Fibroblast of skin of abdomen (primary cell): ENCODE measurements around the gene LSAMP.
"Not testable (repeated sequence)": the region's sequence is repeated elsewhere in the genome, so short reads cannot be mapped to it uniquely, and the experiment has no call there.

Experiments used
- DNase-seq: peaks from one replicate; pipeline ENCODE4 v3.0.0-alpha.2; 2013

Gene LSAMP

GRCh38 chr3:116102037-116102436, 343.2 kb downstream of the LSAMP start:
- no peak for DNase-seq

DNA sequence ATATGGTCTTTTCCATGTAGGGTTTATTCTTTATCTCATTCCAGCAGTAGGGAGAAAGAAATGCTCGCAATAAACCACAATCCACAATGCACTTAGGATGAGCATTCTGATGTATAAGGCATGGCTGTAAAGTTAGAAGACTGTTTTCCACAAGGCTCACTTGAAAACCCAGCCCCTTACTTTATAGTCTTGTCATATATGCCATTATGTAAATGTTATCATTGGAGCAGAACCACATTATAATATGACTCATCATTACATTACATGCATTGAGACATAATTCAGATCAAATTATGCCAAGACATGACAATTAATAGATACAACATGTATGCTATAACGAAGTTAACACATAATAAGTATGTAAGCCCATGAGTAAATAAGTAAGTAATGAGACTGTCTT, 348.1 kb downstream of the LSAMP start:
- DNase-seq, result peak; percentile 38

GRCh38 chr3:116096631-116097030, 348.7 kb downstream of the LSAMP start:
- no peak for DNase-seq

- no peak for DNase-seq
These were observed 351.9 kb downstream of the LSAMP start for GRCh38 chr3:116093374-116093773.

- DNase-seq, result no peak
These were observed 357.9 kb downstream of the LSAMP start for GRCh38 chr3:116087426-116087825.

GRCh38 chr3:116084999-116085791, 360.1 kb downstream of the LSAMP start:
- DNase-seq, result peak; percentile 5

DNA sequence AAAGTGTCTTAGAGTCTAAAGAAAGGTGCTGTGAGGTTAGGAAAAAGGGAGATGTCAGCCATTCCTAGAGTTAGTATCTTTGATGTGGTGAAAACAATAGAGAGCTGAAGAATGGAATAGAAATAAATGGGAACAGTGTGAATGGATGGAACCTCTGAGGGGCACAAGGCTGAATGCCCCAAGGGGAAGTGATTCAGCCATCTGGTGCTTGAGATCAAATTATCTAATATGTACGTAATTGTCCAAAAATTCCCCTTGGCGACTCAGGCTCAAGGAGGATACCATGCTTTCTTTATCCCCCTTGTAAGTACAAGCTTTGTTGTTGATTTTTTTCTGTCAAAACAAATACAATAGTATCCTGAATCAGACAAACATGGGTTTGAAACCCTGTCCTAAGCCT, 361.6 kb downstream of the LSAMP start:
- no peak for DNase-seq

- DNase-seq, result no peak
These were observed 366.7 kb downstream of the LSAMP start for GRCh38 chr3:116078561-116078960.

DNA sequence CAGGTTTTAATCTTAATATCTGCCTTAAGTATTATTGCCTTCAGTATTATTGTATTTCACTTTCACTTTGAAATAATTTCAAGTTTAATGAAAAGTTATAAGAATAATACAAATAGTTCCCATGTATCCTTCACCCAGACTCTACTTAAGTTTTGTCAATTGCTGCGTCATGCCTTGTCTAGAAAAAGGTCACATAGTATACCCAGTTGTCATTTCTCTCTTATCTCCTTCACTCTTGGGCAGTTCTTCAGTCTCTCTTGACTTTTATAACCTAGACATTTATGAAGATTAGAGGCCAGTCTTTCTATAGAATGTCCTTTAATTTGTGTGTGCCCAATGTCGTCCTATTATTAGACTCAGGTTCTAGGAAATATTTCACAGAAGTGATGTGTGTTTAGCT, 367.7 kb downstream of the LSAMP start:
- DNase-seq, result no peak

- no peak for DNase-seq
These were observed 368.2 kb downstream of the LSAMP start for GRCh38 chr3:116077059-116077458.

DNA sequence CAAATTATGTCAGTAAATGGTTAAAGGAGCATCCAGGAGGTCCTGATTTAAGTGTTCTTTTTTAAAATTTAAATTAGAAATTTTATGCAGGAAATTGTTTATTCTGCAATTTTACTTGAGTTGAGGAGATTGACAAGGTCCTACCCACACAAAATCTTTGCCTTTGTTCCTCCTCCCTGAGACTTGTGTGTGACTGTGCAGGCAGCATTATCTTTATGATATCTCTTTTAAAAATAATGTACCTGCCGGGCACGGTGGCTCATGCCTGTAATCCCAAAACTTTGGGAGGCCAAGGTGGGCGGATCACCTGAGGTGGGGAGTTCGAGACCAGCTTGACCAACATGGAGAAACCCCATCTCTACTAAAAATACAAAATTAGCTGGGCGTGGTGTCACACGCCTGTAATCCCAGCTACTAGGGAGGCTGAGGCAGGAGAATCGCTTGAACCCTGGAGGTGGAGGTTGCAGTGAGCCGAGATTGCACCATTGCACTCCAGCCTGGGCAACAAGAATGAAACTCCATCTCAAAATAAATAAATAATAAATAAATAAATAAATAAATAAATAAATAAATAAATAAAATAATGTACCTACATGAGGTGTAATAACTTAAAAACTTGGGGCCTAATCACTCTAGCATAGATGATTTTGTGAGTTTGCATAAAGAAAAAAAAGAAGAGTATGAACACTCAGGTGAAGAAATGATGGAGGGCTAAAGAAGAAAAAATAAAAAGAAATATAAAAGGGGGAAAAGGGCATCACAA, 374.6 kb downstream of the LSAMP start:
- not testable (repeated sequence) for DNase-seq

- no peak for DNase-seq
These were observed 375.2 kb downstream of the LSAMP start for GRCh38 chr3:116070061-116070460.

DNA sequence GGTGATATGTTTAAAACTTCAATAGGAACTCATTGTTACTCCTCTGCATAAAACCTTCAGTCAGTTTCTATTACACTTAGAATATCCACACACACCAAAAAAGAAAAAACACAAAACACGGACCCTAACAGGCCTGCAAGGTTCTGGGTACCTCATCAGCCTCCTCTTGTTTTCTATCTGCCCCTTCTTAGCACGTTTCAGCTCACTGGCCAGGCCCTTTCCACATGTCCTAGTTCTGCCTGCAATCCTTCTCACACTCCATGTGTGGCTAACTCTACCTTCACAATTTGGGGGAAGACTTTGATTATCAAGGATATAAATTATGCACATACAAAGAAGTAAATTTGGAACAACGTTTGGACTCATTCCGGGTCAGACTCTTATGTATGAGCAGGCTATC, 376.3 kb downstream of the LSAMP start:
- no peak for DNase-seq

- DNase-seq, result no peak
These were observed 378.0 kb downstream of the LSAMP start for GRCh38 chr3:116067326-116067725.

- DNase-seq, result no peak
These were observed 379.8 kb downstream of the LSAMP start for GRCh38 chr3:116065501-116065900.

DNA sequence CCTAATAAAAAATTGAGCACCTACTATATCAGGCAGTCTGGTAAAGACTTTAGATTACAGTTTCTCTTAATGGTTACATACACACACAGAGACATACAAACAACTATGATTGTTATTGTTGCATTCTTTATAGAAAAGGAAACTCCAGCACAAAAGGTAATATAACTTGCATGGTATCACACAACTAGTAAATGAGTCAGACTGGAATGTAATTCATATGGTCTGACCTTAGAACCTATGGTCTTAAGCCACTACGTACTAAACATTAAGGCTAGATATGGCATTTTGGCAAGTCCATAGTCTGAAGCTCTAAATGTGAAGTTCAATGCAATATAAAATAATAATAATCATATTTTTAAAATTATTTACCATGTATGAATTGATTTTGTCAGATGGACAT, 380.6 kb downstream of the LSAMP start:
- DNase-seq, result no peak

DNA sequence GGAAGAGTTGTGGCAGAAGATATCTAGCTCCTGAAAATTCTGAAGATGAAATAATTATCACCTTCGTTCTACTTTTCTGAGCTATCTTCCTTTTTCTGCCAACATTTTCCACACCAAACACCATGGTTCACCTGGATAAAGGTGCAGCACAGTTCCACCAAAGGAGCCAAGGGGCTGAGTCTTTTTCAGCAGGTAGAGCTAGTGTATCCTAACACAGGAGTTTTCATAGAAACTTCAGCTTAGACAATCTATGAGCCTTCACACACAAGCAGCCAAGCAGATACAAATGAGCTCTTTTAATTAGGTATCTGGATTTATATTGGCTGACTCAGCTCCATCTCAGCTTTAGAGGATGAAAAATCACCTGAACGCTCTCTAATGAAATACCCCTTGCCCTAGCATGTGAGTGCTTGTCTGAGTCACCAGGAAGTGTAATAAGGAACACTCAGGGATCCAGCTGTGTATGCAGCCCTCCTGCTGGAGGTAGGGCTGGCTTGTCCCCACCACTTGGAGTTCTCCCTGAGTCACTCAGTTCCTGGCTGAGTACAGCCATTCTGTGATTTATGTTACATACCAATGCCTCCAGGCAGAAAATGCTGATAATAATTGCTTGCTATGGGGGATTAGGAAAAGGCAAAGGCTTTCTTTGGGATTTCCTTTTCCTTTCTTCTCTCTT, 385.7 kb downstream of the LSAMP start:
- peak; percentile 97 for DNase-seq

- no peak for DNase-seq
These were observed 386.4 kb downstream of the LSAMP start for GRCh38 chr3:116058844-116059243.

GRCh38 chr3:116057400-116058006, 387.8 kb downstream of the LSAMP start:
- DNase-seq, result peak; percentile 61

GRCh38 chr3:116056280-116056679, 389.0 kb downstream of the LSAMP start:
- no peak for DNase-seq

GRCh38 chr3:116053017-116053416, 392.3 kb downstream of the LSAMP start:
- DNase-seq, result no peak

GRCh38 chr3:116052602-116053001, 392.7 kb downstream of the LSAMP start:
- no peak for DNase-seq

GRCh38 chr3:116051586-116051985, 393.7 kb downstream of the LSAMP start:
- no peak for DNase-seq
